HepG2 (cell line): ENCODE results near the gene KANK3. TPM values are rescaled to one million over a fixed set of nuclear protein-coding genes. Genes with fewer than 3 reads are reported as not detected.

Experiments
- ARNT2 ChIP-seq: sonication (generic); formaldehyde crosslinking; IDR thresholded peaks from 2 replicates; pipeline ENCODE4 v1.8.0; 2022; ENCODE audit warnings: mild to moderate bottlenecking, low read depth, missing genetic modification reagents, moderate library complexity
- ASH2L ChIP-seq: fragments of 300-600, 200-600 bp; sonication (generic); IDR thresholded peaks from 2 replicates; pipeline ENCODE4 v1.7.0; 2017; ENCODE audit warnings: low read depth, mild to moderate bottlenecking, moderate library complexity, mixed read lengths, low read length; ENCODE audit not compliant: insufficient read length
- ATF7 ChIP-seq, 2 experiments: fragments of 450-650 bp in 1 of 2; sonication (generic) in 1 of 2; formaldehyde crosslinking in 1 of 2; IDR thresholded peaks; 2 replicates each; pipeline versions ENCODE4 v1.4.0 to v1.6.1; 2016 to 2020; ENCODE audit warnings: antibody characterized with exemption in 1 of 2, mild to moderate bottlenecking in 1 of 2, missing genetic modification reagents in 1 of 2
- FOXM1 ChIP-seq: sonication (generic); formaldehyde crosslinking; IDR thresholded peaks from 2 replicates; pipeline ENCODE4 v1.5.0; 2020; ENCODE audit warnings: missing genetic modification reagents
- HMGA1 ChIP-seq: sonication (generic); formaldehyde crosslinking; conservative IDR thresholded peaks from 2 replicates; pipeline ENCODE4 v1.4.0; 2020; ENCODE audit warnings: missing genetic modification reagents
- MED1 ChIP-seq: sonication (generic); formaldehyde crosslinking; IDR thresholded peaks from 2 replicates; pipeline ENCODE4 v1.4.0; 2020; ENCODE audit warnings: missing genetic modification reagents
- NFYB ChIP-seq: sonication (generic); formaldehyde crosslinking; IDR thresholded peaks from 2 replicates; pipeline ENCODE4 v1.4.0; 2020; ENCODE audit warnings: missing genetic modification reagents
- SAP130 ChIP-seq: IDR thresholded peaks from 2 replicates; pipeline ENCODE4 v1.6.1; 2016; ENCODE audit warnings: low read depth
- SRY ChIP-seq: sonication (generic); formaldehyde crosslinking; IDR thresholded peaks from 2 replicates; pipeline ENCODE4 v1.8.0; 2022; ENCODE audit warnings: mild to moderate bottlenecking, missing genetic modification reagents
- ZFYVE20 ChIP-seq: sonication (generic); formaldehyde crosslinking; IDR thresholded peaks from 2 replicates; pipeline ENCODE4 v1.8.0; 2023; ENCODE audit warnings: low read depth, mild to moderate bottlenecking, moderate library complexity, missing genetic modification reagents, borderline replicate concordance
- ZNF598 ChIP-seq: sonication (generic); formaldehyde crosslinking; IDR thresholded peaks from 2 replicates; pipeline ENCODE4 v1.5.1; 2020; ENCODE audit warnings: mild to moderate bottlenecking, missing genetic modification reagents, borderline replicate concordance
- polyA plus RNA-seq, 8 experiments: library from polyadenylated mRNA; depleted of rRNA in 3 of 8; stranded (reverse) in 7 of 8; unstranded in 1 of 8; fragments of >200 nt; fragmentation: Illumina TruSeq in 4 of 8; extraction: Trizol in 4 of 8; gene quantifications; 2 replicates each; pipeline versions ENCODE4 v1.2.1 to v1.2.3, GENCODE V29; 2011 to 2016; ENCODE audit warnings: low read depth in 4 of 8, missing spikeins in 1 of 8, mixed read lengths in 1 of 8; ENCODE audit not compliant: insufficient read depth in 1 of 8
- total RNA-seq, 5 experiments: library from RNA; depleted of rRNA; stranded (reverse); fragments of >200 nt; fragmentation: Illumina TruSeq; extraction: Trizol; gene quantifications; 2 replicates each; pipeline ENCODE4 v1.2.3, GENCODE V29; 2016; ENCODE audit warnings: low read depth in 1 of 5
- TF ChIP-seq, protein P1 (sequence below): sonication (generic); formaldehyde crosslinking; IDR thresholded peaks from 2 replicates; pipeline ENCODE4 v1.5.0; 2020; ENCODE audit warnings: mild to moderate bottlenecking, missing genetic modification reagents, borderline replicate concordance
- TF ChIP-seq, protein P2 (sequence below): sonication (generic); formaldehyde crosslinking; IDR thresholded peaks from 2 replicates; pipeline ENCODE4 v1.5.0; 2020; ENCODE audit warnings: missing genetic modification reagents
- TF ChIP-seq, protein P3 (sequence below): IDR thresholded peaks from 2 replicates; pipeline ENCODE4 v1.6.1; 2016
- TF ChIP-seq, protein P4 (sequence below): IDR thresholded peaks from 2 replicates; pipeline ENCODE4 v1.6.1; 2016; ENCODE audit warnings: low read depth, control low read depth

The KANK3 gene
- total and polyA plus RNA-seq, 2 of the 13 experiments (the other 11 are each of a cell fraction or from before 2014, with no cell fraction given): 0.15 to 0.20 TPM

DNA sequence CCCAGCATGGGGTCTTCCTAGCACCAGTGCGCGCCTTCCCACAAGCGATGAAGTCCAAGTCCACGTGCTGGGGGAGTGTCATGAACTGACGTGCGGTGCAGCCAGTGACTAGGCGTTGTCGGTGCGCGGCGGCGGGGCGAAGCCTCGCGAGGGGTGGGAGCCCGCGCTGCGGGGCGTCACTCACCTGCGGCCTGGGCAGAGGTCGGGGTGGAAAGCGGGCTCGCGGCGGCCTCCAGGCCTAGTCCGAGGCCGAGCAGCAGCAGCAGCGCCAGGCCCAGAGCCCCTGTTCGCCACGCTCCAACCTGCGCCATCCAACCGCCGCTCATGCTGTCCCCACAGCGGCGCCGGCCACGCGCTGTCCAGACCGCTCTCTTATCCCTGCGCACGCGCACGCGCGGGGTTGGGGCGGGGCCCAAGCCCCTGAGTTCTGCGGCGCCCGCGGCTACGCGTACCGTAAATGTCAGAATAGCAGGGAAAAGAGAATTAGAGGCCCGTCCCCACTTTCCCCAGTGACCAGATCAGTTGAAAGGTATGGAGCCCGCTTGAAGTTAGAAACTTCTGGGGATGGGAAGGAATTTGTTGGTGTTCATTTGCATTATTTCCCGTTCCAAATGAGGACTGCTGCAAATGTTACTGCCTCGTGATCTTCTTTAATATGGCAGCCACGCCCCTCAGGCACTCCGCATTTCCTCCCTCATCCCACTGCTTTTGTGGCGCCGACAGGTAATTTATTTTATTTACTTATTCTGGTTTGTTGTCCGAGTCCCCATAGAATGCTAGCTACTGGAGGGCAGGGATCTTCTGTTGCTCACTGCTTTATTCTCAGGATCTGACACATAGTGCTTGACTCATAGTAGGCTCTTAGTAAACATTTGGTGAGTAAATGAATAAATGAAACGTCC, 34.8 kb downstream of the KANK3 start, which contains the start of gene CD320 (continued):
- TF ChIP-seq, protein P1, sequence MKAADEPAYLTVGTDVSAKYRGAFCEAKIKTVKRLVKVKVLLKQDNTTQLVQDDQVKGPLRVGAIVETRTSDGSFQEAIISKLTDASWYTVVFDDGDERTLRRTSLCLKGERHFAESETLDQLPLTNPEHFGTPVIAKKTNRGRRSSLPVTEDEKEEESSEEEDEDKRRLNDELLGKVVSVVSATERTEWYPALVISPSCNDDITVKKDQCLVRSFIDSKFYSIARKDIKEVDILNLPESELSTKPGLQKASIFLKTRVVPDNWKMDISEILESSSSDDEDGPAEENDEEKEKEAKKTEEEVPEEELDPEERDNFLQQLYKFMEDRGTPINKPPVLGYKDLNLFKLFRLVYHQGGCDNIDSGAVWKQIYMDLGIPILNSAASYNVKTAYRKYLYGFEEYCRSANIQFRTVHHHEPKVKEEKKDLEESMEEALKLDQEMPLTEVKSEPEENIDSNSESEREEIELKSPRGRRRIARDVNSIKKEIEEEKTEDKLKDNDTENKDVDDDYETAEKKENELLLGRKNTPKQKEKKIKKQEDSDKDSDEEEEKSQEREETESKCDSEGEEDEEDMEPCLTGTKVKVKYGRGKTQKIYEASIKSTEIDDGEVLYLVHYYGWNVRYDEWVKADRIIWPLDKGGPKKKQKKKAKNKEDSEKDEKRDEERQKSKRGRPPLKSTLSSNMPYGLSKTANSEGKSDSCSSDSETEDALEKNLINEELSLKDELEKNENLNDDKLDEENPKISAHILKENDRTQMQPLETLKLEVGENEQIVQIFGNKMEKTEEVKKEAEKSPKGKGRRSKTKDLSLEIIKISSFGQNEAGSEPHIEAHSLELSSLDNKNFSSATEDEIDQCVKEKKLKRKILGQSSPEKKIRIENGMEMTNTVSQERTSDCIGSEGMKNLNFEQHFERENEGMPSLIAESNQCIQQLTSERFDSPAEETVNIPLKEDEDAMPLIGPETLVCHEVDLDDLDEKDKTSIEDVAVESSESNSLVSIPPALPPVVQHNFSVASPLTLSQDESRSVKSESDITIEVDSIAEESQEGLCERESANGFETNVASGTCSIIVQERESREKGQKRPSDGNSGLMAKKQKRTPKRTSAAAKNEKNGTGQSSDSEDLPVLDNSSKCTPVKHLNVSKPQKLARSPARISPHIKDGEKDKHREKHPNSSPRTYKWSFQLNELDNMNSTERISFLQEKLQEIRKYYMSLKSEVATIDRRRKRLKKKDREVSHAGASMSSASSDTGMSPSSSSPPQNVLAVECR (CRISPR knock-in tag): peak; percentile 96
- TF ChIP-seq ASH2L: peak; percentile 81
- peak; percentile 85 for TF ChIP-seq MED1 (CRISPR knock-in tag)
- peak; percentile 96; the same call in 1 of the 2 replicates for TF ChIP-seq ZNF598
- TF ChIP-seq ZFYVE20 (CRISPR knock-in tag): peak; percentile 90; the same call in 1 of the 2 replicates
- peak; percentile 97 for TF ChIP-seq ARNT2 (CRISPR knock-in tag)
- TF ChIP-seq SRY (CRISPR knock-in tag): peak; percentile 92; the same call in 1 of the 2 replicates
- TF ChIP-seq, protein P2, sequence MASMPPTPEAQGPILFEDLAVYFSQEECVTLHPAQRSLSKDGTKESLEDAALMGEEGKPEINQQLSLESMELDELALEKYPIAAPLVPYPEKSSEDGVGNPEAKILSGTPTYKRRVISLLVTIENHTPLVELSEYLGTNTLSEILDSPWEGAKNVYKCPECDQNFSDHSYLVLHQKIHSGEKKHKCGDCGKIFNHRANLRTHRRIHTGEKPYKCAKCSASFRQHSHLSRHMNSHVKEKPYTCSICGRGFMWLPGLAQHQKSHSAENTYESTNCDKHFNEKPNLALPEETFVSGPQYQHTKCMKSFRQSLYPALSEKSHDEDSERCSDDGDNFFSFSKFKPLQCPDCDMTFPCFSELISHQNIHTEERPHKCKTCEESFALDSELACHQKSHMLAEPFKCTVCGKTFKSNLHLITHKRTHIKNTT (CRISPR knock-in tag): no peak
- no peak for TF ChIP-seq HMGA1 (CRISPR knock-in tag)
- TF ChIP-seq FOXM1 (CRISPR knock-in tag): peak; percentile 80; the same call in 1 of the 2 replicates
- peak; percentile 87 for TF ChIP-seq NFYB (CRISPR knock-in tag)
- TF ChIP-seq, protein P3, sequence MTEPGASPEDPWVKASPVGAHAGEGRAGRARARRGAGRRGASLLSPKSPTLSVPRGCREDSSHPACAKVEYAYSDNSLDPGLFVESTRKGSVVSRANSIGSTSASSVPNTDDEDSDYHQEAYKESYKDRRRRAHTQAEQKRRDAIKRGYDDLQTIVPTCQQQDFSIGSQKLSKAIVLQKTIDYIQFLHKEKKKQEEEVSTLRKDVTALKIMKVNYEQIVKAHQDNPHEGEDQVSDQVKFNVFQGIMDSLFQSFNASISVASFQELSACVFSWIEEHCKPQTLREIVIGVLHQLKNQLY (CRISPR knock-in tag): peak; percentile 92
- peak; percentile 89 for TF ChIP-seq SAP130 (CRISPR knock-in tag)
- TF ChIP-seq, protein P4, sequence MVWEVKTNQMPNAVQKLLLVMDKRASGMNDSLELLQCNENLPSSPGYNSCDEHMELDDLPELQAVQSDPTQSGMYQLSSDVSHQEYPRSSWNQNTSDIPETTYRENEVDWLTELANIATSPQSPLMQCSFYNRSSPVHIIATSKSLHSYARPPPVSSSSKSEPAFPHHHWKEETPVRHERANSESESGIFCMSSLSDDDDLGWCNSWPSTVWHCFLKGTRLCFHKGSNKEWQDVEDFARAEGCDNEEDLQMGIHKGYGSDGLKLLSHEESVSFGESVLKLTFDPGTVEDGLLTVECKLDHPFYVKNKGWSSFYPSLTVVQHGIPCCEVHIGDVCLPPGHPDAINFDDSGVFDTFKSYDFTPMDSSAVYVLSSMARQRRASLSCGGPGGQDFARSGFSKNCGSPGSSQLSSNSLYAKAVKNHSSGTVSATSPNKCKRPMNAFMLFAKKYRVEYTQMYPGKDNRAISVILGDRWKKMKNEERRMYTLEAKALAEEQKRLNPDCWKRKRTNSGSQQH: peak; percentile 35; the same call in 1 of the 2 replicates
- no peak for TF ChIP-seq ATF7 (IDR thresholded peaks at IDR 0.05)
- TF ChIP-seq ATF7 (CRISPR knock-in tag; IDR thresholded peaks at IDR 0.05): no peak
